Astrocyte (in vitro differentiated cells and primary cell): ENCODE measurements around the gene FAM110A. TPM values are rescaled to one million over a fixed set of nuclear protein-coding genes. Genes with fewer than 3 reads are reported as not detected.

Source experiments
- DNase-seq: peaks from one replicate; pipeline ENCODE4 v3.0.0-alpha.2; 2010; ENCODE audit warnings: low read depth
- FAIRE-seq: peaks from 2 replicates; lab custom pipeline; 2011; peaks lifted over from hg19 to GRCh38; lab: Jason Lieb, UNC
- H2AFZ ChIP-seq: 2 replicates; pipeline ENCODE4 v1.6.0; 2012; ENCODE audit warnings: low read depth, low read length, inconsistent platforms
- H3K27ac ChIP-seq: 2 replicates; pipeline ENCODE4 v1.5.1; 2011; ENCODE audit warnings: low read depth, low read length, inconsistent platforms
- H3K27me3 ChIP-seq: 2 replicates; pipeline ENCODE4 v1.6.0; 2011; ENCODE audit warnings: low read length, inconsistent platforms; ENCODE audit not compliant: insufficient read depth
- H3K36me3 ChIP-seq: 2 replicates; pipeline ENCODE4 v1.5.1; 2011; ENCODE audit warnings: low read length, inconsistent platforms; ENCODE audit not compliant: insufficient read depth
- H3K4me1 ChIP-seq: 2 replicates; pipeline ENCODE4 v1.5.1; 2011; ENCODE audit warnings: low read length, inconsistent platforms; ENCODE audit not compliant: insufficient read depth
- H3K4me2 ChIP-seq: 2 replicates; pipeline ENCODE4 v1.6.0; 2012; ENCODE audit warnings: low read length, inconsistent platforms
- H3K4me3 ChIP-seq: 2 replicates; pipeline ENCODE4 v1.5.1; 2011; ENCODE audit warnings: low read depth, mild to moderate bottlenecking, low read length, inconsistent platforms; ENCODE audit not compliant: insufficient read depth
- H3K79me2 ChIP-seq: 2 replicates; pipeline ENCODE4 v1.6.0; 2012; ENCODE audit warnings: mild to moderate bottlenecking, low read length, inconsistent platforms; ENCODE audit not compliant: insufficient read depth
- H3K9ac ChIP-seq: 2 replicates; pipeline ENCODE4 v1.6.0; 2012; ENCODE audit warnings: mild to moderate bottlenecking, low read length, inconsistent platforms
- H3K9me3 ChIP-seq: 2 replicates; pipeline ENCODE4 v1.5.1; 2012; ENCODE audit warnings: low read depth, mild to moderate bottlenecking, low read length, inconsistent platforms; ENCODE audit not compliant: insufficient read depth
- H4K20me1 ChIP-seq: 2 replicates; pipeline ENCODE4 v1.6.0; 2012; ENCODE audit warnings: low read length, inconsistent platforms; ENCODE audit not compliant: insufficient read depth
- H3K27ac Mint-ChIP-seq: one replicate; pipeline ENCODE4 v1.8.0; 2021; ENCODE audit warnings: mild to moderate bottlenecking, mixed read lengths; ENCODE audit not compliant: unreplicated experiment
- H3K27me3 Mint-ChIP-seq: one replicate; pipeline ENCODE4 v1.8.0; 2021; ENCODE audit warnings: low read depth, mixed read lengths; ENCODE audit not compliant: unreplicated experiment
- H3K36me3 Mint-ChIP-seq: one replicate; pipeline ENCODE4 v1.8.0; 2021; ENCODE audit warnings: low read depth, mixed read lengths; ENCODE audit not compliant: unreplicated experiment
- H3K4me1 Mint-ChIP-seq: one replicate; pipeline ENCODE4 v1.8.0; 2021; ENCODE audit warnings: low read depth, mixed read lengths; ENCODE audit not compliant: unreplicated experiment
- H3K4me3 Mint-ChIP-seq: one replicate; pipeline ENCODE4 v1.8.0; 2021; ENCODE audit warnings: mild to moderate bottlenecking, moderate library complexity, mixed read lengths; ENCODE audit not compliant: unreplicated experiment
- H3K9me3 Mint-ChIP-seq: one replicate; pipeline ENCODE4 v1.8.0; 2021; ENCODE audit warnings: mild to moderate bottlenecking, mixed read lengths; ENCODE audit not compliant: unreplicated experiment
- EZH2 ChIP-seq: IDR thresholded peaks from 2 replicates; pipeline ENCODE4 v1.6.1; 2012; ENCODE audit warnings: mild to moderate bottlenecking, low read length, inconsistent platforms; ENCODE audit not compliant: insufficient read depth
- total RNA-seq: library from RNA; stranded (reverse); gene quantifications from 2 replicates; pipeline ENCODE4 v1.2.1, GENCODE V29; 2021
- TF ChIP-seq, protein P1 (sequence below): IDR thresholded peaks from 2 replicates; pipeline ENCODE4 v1.5.1; 2011; ENCODE audit warnings: low read depth, mild to moderate bottlenecking, inconsistent platforms, low read length, moderate library complexity; ENCODE audit not compliant: insufficient read depth

Gene FAM110A
- total RNA-seq, 1 donor from 2014 or later: 1.4 TPM

DNA sequence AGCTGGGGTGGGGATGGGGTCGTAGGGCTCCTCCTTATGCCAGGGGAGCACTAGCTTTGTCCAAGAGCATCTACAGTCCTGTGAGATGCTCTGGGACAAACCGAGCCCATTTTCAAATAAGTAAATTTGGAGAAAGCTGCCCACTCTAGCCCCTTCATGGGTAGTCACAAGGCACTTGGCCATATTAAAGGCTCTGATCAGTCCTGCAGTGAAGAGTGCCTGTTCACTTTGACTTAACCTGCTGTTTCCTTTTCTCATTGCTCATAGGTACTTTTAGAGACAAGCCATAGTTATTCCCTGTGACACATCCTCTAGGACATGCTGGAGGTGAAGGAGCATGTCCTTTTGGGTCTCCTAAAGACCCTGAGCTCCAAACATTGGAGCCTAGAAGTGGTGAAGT is 38.4 kb downstream of the FAM110A start:
- Histone ChIP-seq H3K4me3 (no peak overlapping the region), H4K20me1 (no peaks in the 10 kb centered on the region), H3K9ac (no peak overlapping the region), H3K79me2 (no peaks in the 10 kb centered on the region), H2AFZ (no peak overlapping the region), H3K27me3 (peaks cover 2% of the 10 kb centered on the region), H3K27ac (no peak overlapping the region), H3K4me1 (no peaks in the 10 kb centered on the region), H3K36me3 (no peaks in the 10 kb centered on the region), H3K4me2 (no peak overlapping the region), H3K9me3 (no peaks in the 10 kb centered on the region)
- peaks cover 64% of the 10 kb centered on the region for H3K27me3 Mint-ChIP-seq
- H3K36me3 Mint-ChIP-seq: no peaks in the 10 kb centered on the region
- no peak for TF ChIP-seq EZH2
- TF ChIP-seq, protein P1, sequence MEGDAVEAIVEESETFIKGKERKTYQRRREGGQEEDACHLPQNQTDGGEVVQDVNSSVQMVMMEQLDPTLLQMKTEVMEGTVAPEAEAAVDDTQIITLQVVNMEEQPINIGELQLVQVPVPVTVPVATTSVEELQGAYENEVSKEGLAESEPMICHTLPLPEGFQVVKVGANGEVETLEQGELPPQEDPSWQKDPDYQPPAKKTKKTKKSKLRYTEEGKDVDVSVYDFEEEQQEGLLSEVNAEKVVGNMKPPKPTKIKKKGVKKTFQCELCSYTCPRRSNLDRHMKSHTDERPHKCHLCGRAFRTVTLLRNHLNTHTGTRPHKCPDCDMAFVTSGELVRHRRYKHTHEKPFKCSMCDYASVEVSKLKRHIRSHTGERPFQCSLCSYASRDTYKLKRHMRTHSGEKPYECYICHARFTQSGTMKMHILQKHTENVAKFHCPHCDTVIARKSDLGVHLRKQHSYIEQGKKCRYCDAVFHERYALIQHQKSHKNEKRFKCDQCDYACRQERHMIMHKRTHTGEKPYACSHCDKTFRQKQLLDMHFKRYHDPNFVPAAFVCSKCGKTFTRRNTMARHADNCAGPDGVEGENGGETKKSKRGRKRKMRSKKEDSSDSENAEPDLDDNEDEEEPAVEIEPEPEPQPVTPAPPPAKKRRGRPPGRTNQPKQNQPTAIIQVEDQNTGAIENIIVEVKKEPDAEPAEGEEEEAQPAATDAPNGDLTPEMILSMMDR: no peak
- H3K4me3 Mint-ChIP-seq: no peak overlapping the region
- no peak for DNase-seq
- no peak for FAIRE-seq
- H3K4me1 Mint-ChIP-seq: no peaks in the 10 kb centered on the region
- peaks cover 2% of the 10 kb centered on the region for H3K9me3 Mint-ChIP-seq
- no peak overlapping the region for H3K27ac Mint-ChIP-seq

DNA sequence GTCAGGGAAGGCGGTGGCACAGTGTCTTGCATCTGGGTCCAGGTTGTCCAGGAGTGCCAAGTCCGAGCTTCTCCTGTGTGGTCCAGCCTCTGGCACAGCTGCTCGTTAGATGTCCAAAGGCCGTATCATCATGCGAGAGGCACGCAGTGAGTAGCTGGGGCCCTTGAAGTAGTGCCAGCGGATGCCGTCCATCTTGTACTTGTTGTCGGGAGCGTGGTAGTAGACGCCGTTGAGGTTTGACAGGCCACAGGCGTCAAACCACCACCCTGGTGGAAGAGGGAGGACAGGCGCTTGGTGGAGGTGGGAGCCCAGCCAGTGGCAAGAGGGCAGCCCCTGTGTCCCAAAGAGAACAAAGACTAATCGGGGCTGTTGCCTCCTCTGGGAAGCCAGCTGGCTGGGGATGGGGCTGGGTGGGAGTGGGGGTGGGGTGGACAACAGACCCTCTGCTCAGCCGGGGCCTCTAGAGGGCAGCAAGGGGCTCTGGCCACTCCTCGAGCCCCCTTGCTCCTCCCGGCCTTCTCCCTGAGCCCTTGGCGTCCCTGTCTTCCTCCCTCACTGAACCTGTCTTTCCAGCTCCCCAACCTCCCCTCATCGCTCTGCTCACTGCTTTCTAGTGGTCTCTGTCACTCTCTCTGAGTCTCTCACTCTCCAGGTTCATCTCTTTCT is 39.5 kb downstream of the FAM110A start:
- peaks cover 69% of the 10 kb centered on the region for H3K27me3 Mint-ChIP-seq
- FAIRE-seq (no peak), DNase-seq (no peak)
- H3K9me3 ChIP-seq: no peaks in the 10 kb centered on the region
- H3K27ac ChIP-seq: no peak overlapping the region
- no peak overlapping the region for H3K4me3 ChIP-seq
- no peak overlapping the region for H3K9ac ChIP-seq
- H3K4me3 Mint-ChIP-seq: no peak overlapping the region
- no peak overlapping the region for H3K27ac Mint-ChIP-seq
- H3K4me1 ChIP-seq: no peaks in the 10 kb centered on the region
- no peaks in the 10 kb centered on the region for H3K36me3 Mint-ChIP-seq
- no peak overlapping the region for H2AFZ ChIP-seq
- H3K4me1 Mint-ChIP-seq: no peaks in the 10 kb centered on the region
- H3K27me3 ChIP-seq: peaks cover 2% of the 10 kb centered on the region
- no peaks in the 10 kb centered on the region for H4K20me1 ChIP-seq
- H3K9me3 Mint-ChIP-seq: peaks cover 2% of the 10 kb centered on the region
- H3K4me2 ChIP-seq: no peak overlapping the region
- TF ChIP-seq, protein P1: no peak
- no peak for TF ChIP-seq EZH2
- H3K79me2 ChIP-seq: no peaks in the 10 kb centered on the region
- H3K36me3 ChIP-seq: no peaks in the 10 kb centered on the region

DNA sequence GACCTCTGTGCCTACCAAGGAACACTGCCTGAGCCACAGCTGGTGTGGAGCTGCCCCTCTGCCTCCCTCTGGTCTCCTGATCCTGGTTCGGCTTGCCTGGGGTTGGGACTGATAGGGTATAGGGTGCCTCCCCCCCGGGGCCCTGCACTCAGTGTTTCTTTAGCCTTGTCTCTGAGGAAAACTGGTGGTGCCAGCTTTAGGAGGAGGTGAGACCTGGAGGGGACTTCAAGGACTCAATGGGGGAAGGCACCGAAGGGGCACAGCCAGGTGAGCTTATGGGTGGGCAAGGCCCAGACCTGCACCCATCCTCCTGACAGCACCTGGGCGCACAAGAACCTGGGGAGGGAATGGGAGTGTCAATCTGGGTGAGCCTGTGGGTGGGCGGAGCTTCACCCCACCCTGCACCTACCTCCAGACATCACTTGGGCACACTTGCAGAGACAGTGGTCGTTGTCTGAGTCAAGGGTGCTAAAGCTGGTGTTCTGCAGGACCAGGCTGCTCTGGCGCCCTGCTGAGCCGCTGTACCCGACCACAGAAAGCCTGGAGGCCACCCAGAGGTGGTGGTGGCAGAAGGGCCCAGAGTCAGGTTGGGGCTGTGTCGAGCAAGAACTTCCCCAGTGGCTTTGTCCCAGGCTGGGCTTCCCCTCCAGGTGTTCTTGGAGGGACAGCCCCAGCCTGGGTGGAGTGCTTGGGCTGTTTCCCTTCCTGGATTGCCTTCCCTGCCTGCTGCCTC is 40.5 kb downstream of the FAM110A start:
- H3K36me3 Mint-ChIP-seq: no peaks in the 10 kb centered on the region
- no peak overlapping the region for H3K4me2 ChIP-seq
- no peaks in the 10 kb centered on the region for H4K20me1 ChIP-seq
- no peak overlapping the region for H3K27ac Mint-ChIP-seq
- no peaks in the 10 kb centered on the region for H3K4me1 ChIP-seq
- peaks cover 2% of the 10 kb centered on the region for H3K27me3 ChIP-seq
- no peak overlapping the region for H3K27ac ChIP-seq
- H3K4me1 Mint-ChIP-seq: no peaks in the 10 kb centered on the region
- no peak for TF ChIP-seq EZH2
- TF ChIP-seq, protein P1: no peak
- H3K79me2 ChIP-seq: no peaks in the 10 kb centered on the region
- no peak overlapping the region for H3K4me3 Mint-ChIP-seq
- no peak for DNase-seq
- H3K27me3 Mint-ChIP-seq: peaks cover 63% of the 10 kb centered on the region
- H3K4me3 ChIP-seq: no peak overlapping the region
- no peak overlapping the region for H3K9ac ChIP-seq
- H3K9me3 ChIP-seq: no peaks in the 10 kb centered on the region
- no peak overlapping the region for H2AFZ ChIP-seq
- FAIRE-seq: no peak
- peaks cover 2% of the 10 kb centered on the region for H3K9me3 Mint-ChIP-seq
- no peaks in the 10 kb centered on the region for H3K36me3 ChIP-seq
